Measurements from ENCODE around the gene MFSD6. TPM values are rescaled to one million over a fixed set of nuclear protein-coding genes. Genes with fewer than 3 reads are reported as not detected.

The MFSD6 gene
- total and polyA plus RNA-seq, 2 donors from 2014 or later = 12.3 to 33.9 TPM

- Histone ChIP-seq H3K36me3 (ENCODE audit: control insufficient read depth in 2 of 3, insufficient read depth in 3 of 3, low read length in 3 of 3) (no peaks in the 10 kb centered on the region), H3K27ac (ENCODE audit: low read depth in 2 of 2, low read length in 2 of 2) (no peak overlapping the region), H3K4me3 (ENCODE audit: low read length in 3 of 3) (no peak overlapping the region), H3K9me3 (ENCODE audit: control insufficient read depth in 2 of 3, insufficient read depth in 1 of 3, low read length in 3 of 3) (no peaks in the 10 kb centered on the region), H3K9ac (ENCODE audit: low read length in 3 of 3) (no peak overlapping the region), H3K4me1 (ENCODE audit: control insufficient read depth in 2 of 3, insufficient read depth in 2 of 3, low read depth in 1 of 3, low read length in 3 of 3) (no peaks in the 10 kb centered on the region), H3K27me3 (ENCODE audit: control insufficient read depth, insufficient read depth, low read length) (no peaks in the 10 kb centered on the region)
- intact Hi-C loops (cut with DNase I) = no loop called here
- DNase-seq (no peak), FAIRE-seq (no peak)
- no peak for TF ChIP-seq CTCF (IDR thresholded peaks at IDR 0.05; ENCODE audit: borderline replicate concordance, extremely low read depth, insufficient read depth)
Observed at GRCh38 chr2:190455358-190456095, 47.4 kb downstream of the MFSD6 start.

- Histone ChIP-seq H3K27ac (ENCODE audit: low read depth in 2 of 2, low read length in 2 of 2) (no peak overlapping the region), H3K36me3 (ENCODE audit: control insufficient read depth in 2 of 3, insufficient read depth in 3 of 3, low read length in 3 of 3) (no peaks in the 10 kb centered on the region), H3K9me3 (ENCODE audit: control insufficient read depth in 2 of 3, insufficient read depth in 1 of 3, low read length in 3 of 3) (no peaks in the 10 kb centered on the region), H3K9ac (ENCODE audit: low read length in 3 of 3) (no peak overlapping the region), H3K4me1 (ENCODE audit: control insufficient read depth in 2 of 3, insufficient read depth in 2 of 3, low read depth in 1 of 3, low read length in 3 of 3) (no peaks in the 10 kb centered on the region), H3K4me3 (ENCODE audit: low read length in 3 of 3) (no peak overlapping the region), H3K27me3 (ENCODE audit: control insufficient read depth, insufficient read depth, low read length) (no peaks in the 10 kb centered on the region)
- no peak for FAIRE-seq
- DNase-seq = no peak
- intact Hi-C loops (cut with DNase I) = no loop called here
- TF ChIP-seq CTCF (IDR thresholded peaks at IDR 0.05; ENCODE audit: borderline replicate concordance, extremely low read depth, insufficient read depth) = no peak
Observed at GRCh38 chr2:190456833-190457232, 48.7 kb downstream of the MFSD6 start.

GRCh38 chr2:190457256-190457655 is 49.1 kb downstream of the MFSD6 start:
- Histone ChIP-seq H3K9ac (ENCODE audit: low read length in 3 of 3) (no peak overlapping the region), H3K9me3 (ENCODE audit: control insufficient read depth in 2 of 3, insufficient read depth in 1 of 3, low read length in 3 of 3) (no peaks in the 10 kb centered on the region), H3K27ac (ENCODE audit: low read depth in 2 of 2, low read length in 2 of 2) (no peak overlapping the region), H3K36me3 (ENCODE audit: control insufficient read depth in 2 of 3, insufficient read depth in 3 of 3, low read length in 3 of 3) (no peaks in the 10 kb centered on the region), H3K4me3 (ENCODE audit: low read length in 3 of 3) (no peak overlapping the region), H3K4me1 (ENCODE audit: control insufficient read depth in 2 of 3, insufficient read depth in 2 of 3, low read depth in 1 of 3, low read length in 3 of 3) (no peaks in the 10 kb centered on the region), H3K27me3 (ENCODE audit: control insufficient read depth, insufficient read depth, low read length) (no peaks in the 10 kb centered on the region)
- intact Hi-C loops (cut with DNase I) = no loop called here
- FAIRE-seq (no peak), DNase-seq (no peak)
- TF ChIP-seq CTCF (IDR thresholded peaks at IDR 0.05; ENCODE audit: borderline replicate concordance, extremely low read depth, insufficient read depth) = no peak
